Measurements from ENCODE around the gene PDE4D. TPM values are rescaled to one million over a fixed set of nuclear protein-coding genes. Genes with fewer than 3 reads are reported as not detected.

Gene PDE4D
- total RNA-seq, 1 donor from 2014 or later, result 6.8 TPM

DNA sequence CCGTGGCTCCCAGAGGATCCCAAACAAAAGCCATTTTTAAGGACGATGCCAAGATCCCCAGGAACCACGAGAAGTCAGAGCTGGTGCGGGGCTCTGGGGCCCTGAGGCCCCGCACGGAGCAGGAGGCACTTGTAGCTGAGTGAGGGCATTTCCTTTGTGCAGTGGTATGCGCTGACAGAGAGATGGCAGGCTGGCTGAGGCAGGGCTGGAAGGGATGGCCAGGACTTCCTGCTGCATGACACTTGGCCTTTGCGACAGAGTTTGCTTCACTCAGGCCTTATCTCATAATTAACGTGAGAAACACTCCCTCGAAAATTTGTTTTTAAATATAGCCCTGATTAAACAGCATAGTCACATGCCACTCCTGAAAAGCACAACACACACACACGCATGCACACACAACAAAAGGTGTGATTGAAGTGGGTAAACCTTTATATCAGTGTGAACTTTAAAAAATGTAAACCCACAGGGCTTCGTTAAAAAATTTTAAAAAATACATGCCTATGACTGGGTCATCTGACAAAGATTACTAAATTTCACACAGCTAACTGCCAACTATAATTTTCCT is 536.6 kb downstream of the PDE4D start:
- DNase-seq (ENCODE audit: low read depth) (no peak), FAIRE-seq (no peak)
- Histone ChIP-seq H3K27me3 (ENCODE audit: control insufficient read depth, insufficient read depth, low read length) (no peaks in the 10 kb centered on the region), H3K4me3 (ENCODE audit: low read depth, low read length) (no peak overlapping the region), H3K36me3 (ENCODE audit: control insufficient read depth, insufficient read depth, low read length) (no peaks in the 10 kb centered on the region)
- TF ChIP-seq, protein P1, sequence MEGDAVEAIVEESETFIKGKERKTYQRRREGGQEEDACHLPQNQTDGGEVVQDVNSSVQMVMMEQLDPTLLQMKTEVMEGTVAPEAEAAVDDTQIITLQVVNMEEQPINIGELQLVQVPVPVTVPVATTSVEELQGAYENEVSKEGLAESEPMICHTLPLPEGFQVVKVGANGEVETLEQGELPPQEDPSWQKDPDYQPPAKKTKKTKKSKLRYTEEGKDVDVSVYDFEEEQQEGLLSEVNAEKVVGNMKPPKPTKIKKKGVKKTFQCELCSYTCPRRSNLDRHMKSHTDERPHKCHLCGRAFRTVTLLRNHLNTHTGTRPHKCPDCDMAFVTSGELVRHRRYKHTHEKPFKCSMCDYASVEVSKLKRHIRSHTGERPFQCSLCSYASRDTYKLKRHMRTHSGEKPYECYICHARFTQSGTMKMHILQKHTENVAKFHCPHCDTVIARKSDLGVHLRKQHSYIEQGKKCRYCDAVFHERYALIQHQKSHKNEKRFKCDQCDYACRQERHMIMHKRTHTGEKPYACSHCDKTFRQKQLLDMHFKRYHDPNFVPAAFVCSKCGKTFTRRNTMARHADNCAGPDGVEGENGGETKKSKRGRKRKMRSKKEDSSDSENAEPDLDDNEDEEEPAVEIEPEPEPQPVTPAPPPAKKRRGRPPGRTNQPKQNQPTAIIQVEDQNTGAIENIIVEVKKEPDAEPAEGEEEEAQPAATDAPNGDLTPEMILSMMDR (IDR thresholded peaks at IDR 0.05; ENCODE audit: insufficient read depth, low read length, severe bottlenecking), result no peak

- no peak for FAIRE-seq
- TF ChIP-seq, protein P1 (IDR thresholded peaks at IDR 0.05; ENCODE audit: insufficient read depth, low read length, severe bottlenecking), result no peak
- peak; percentile 34 for DNase-seq (ENCODE audit: low read depth)
- Histone ChIP-seq H3K4me3 (ENCODE audit: low read depth, low read length) (no peak overlapping the region), H3K27me3 (ENCODE audit: control insufficient read depth, insufficient read depth, low read length) (no peaks in the 10 kb centered on the region), H3K36me3 (ENCODE audit: control insufficient read depth, insufficient read depth, low read length) (no peaks in the 10 kb centered on the region)
These were observed 538.7 kb downstream of the PDE4D start for GRCh38 chr5:59354811-59355210.

DNA sequence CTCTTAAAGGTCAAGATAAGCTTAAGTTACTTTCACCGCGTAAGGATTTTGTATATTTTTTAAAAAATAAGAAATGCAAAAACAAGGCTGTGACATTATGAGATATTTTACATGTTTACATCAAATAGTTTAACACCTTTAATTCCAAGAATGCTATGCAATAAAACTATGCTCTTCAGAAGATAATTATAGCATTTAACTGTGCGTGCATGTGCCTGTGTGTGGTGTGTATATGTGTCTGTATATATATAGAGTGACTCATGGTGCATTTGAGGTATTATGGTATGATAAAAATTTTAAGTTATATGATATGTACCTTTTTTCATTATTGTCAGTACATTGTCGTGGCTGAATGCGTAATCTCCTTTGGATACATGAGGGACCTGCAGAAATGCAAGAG is 539.3 kb downstream of the PDE4D start:
- FAIRE-seq (no peak), DNase-seq (ENCODE audit: low read depth) (peak; percentile 31)
- Histone ChIP-seq H3K4me3 (ENCODE audit: low read depth, low read length) (no peak overlapping the region), H3K27me3 (ENCODE audit: control insufficient read depth, insufficient read depth, low read length) (no peaks in the 10 kb centered on the region), H3K36me3 (ENCODE audit: control insufficient read depth, insufficient read depth, low read length) (no peaks in the 10 kb centered on the region)
- TF ChIP-seq, protein P1 (IDR thresholded peaks at IDR 0.05; ENCODE audit: insufficient read depth, low read length, severe bottlenecking), result no peak

- FAIRE-seq, result no peak
- no peaks in the 10 kb centered on the region for H3K27me3 ChIP-seq (ENCODE audit: control insufficient read depth, insufficient read depth, low read length)
- H3K36me3 ChIP-seq (ENCODE audit: control insufficient read depth, insufficient read depth, low read length), result no peaks in the 10 kb centered on the region
- no peak for DNase-seq (ENCODE audit: low read depth)
- TF ChIP-seq, protein P1 (IDR thresholded peaks at IDR 0.05; ENCODE audit: insufficient read depth, low read length, severe bottlenecking), result no peak
- no peak overlapping the region for H3K4me3 ChIP-seq (ENCODE audit: low read depth, low read length)
These were observed 542.3 kb downstream of the PDE4D start for GRCh38 chr5:59351076-59351794.

DNA sequence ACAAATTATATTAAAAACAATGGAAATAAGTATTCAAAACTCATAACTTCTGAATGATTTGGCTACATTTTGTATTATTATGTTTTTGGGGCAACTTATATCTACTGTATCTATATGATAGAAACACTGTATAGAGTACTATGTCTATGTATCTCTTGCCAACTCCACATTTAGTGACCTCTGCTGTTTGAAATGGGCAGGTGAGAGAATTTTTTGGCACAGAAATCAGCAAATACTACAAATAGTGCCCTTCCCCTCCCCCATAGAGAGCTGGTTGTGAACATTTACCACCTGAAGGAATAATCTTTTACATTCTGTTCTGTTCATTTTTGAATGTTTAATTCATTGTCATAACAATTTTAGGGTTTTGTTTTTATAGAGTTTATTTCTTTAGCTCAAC is 545.3 kb downstream of the PDE4D start:
- FAIRE-seq (no peak), DNase-seq (ENCODE audit: low read depth) (peak; percentile 51)
- H3K4me3 ChIP-seq (ENCODE audit: low read depth, low read length), result no peak overlapping the region

More for the DNA sequence above, 545.3 kb downstream of the PDE4D start:
- TF ChIP-seq, protein P1 (IDR thresholded peaks at IDR 0.05; ENCODE audit: insufficient read depth, low read length, severe bottlenecking), result no peak
- H3K27me3 ChIP-seq (ENCODE audit: control insufficient read depth, insufficient read depth, low read length), result no peaks in the 10 kb centered on the region
- no peaks in the 10 kb centered on the region for H3K36me3 ChIP-seq (ENCODE audit: control insufficient read depth, insufficient read depth, low read length)

All from bronchial epithelial cell (primary cell).